Measurements from ENCODE around the gene ADM5.

DNA sequence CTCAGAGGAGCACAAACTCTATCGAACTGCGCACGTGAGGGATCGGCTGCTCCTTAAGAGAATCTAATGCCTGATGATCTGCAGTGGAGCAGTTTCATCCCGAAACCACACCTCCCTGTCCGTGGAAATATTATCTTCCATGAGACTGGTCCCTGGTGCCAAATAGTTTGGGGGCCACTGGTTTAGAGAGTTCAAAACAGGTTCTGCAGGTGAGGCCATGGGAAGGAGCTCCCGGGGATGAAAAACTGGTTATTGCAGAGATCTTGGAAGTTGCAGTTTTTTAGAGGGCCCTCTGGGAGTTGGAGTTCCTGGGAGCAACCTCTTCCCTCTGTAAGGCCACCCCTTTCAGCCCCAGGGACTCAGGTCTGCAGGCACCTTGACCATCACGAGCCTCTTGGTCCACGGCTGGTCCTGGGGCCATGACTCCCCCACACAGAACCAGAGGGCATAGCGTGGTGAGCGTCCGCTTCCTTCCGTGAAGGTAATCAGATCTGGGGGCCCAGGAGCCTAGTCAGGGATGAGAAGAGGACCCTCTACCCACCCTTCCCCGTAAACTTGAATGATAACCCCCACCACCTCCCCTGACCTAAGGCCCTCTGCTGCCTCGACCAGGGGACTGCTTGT is 28.9 kb upstream of the ADM5 start:
- TF ChIP-seq CTCF (IDR thresholded peaks at IDR 0.05) = no peak
- no peak for TF ChIP-seq EP300 (IDR thresholded peaks at IDR 0.05)

Measured in upper lobe of left lung (tissue), 4 donors.